HG02970 (cell line): ENCODE measurements around the gene SEC16B.
A peak's percentile ranks its signal among the peaks of the same experiment; 100 is the strongest.

Source experiments
- ATAC-seq: cut with Tn5 transposase; IDR thresholded peaks from one replicate; pipeline ENCODE4 v1.9.1; 2021; ENCODE audit warnings: mild to moderate bottlenecking, moderate library complexity, moderate number of reproducible peaks; ENCODE audit not compliant: unreplicated experiment, low FRiP score

Gene SEC16B

DNA sequence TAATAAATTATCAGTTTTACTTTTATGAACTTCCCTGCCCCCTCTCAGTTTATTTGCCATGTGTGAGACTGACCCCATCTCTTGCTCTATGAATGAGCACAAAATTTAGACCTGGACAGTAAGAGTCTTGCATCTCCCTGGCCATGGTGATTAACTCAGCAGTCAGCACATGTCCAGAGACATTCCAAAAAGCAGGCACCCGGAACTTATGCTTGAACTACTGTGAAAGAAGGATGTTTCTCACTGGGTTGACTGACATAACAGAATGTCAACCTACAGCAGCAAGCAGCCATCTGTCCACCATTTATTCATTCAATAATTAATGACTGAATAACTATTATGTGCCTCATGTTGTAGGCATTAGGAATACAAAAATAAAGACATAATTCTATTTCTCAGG is 11.3 kb upstream of the SEC16B start:
- ATAC-seq: no peak

- no peak for ATAC-seq
Observed at GRCh38 chr1:177979272-177979671, 9.4 kb upstream of the SEC16B start.

DNA sequence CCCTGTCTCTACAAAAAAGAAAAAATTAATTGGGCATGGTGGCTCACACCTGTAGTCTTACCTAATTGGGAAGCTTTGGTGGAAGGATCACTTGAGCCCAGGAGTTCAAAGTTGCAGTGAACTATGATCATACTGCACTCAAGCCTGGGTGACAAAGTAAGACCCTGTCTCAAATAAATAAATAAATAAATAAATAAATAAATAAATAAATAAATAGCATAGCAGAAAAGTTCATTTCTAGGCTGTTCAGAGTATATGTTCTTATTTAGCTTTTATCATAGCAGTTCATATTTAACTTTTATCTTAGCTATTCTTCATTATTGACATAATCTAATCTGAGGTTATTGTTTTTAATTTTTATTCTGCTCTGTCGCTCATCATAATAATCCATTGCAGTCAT is 8.7 kb upstream of the SEC16B start:
- no peak for ATAC-seq

- ATAC-seq: no peak
Observed at GRCh38 chr1:177977141-177977540, 7.3 kb upstream of the SEC16B start.

DNA sequence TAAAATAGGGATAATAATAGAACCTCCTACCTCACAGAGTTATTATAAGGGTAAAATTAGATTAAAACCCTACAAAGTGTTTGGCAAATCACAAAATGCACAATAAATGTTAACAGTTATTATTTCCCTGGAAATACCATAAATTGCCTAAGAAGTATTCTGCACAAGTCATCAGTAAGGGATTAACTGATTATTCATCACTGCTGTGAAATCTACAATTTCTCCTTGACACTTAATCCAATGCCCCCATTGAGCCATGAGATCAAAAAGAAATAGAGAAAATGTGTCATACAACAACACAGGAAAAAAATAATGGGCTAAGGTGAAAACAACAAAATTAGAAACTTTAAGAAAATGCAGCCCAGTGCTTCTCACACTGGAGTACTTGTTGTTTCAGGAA is 6.7 kb upstream of the SEC16B start:
- ATAC-seq: no peak

GRCh38 chr1:177975588-177976495 is 6.0 kb upstream of the SEC16B start:
- no peak for ATAC-seq

GRCh38 chr1:177973585-177973984 is 3.7 kb upstream of the SEC16B start:
- no peak for ATAC-seq

DNA sequence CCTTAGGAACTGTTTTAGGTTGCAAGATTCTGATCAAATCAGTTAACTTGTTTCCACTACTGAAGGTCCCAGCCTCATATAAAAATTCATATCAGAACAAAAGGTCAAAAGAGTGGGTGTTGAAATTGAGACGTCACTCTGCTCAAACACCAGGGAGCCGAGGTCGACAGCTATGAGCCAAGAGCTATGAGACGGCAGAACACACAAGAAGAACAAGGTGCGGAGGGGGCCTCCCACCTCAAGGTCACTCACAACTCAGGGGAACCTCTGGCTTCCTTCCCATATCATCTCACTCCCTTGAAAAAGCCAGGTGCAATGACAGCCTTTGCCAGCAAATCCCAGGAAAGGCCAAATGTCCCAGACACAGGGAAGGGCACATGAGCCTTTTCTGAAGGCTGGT is 749 bp downstream of the SEC16B start:
- ATAC-seq: no peak

DNA sequence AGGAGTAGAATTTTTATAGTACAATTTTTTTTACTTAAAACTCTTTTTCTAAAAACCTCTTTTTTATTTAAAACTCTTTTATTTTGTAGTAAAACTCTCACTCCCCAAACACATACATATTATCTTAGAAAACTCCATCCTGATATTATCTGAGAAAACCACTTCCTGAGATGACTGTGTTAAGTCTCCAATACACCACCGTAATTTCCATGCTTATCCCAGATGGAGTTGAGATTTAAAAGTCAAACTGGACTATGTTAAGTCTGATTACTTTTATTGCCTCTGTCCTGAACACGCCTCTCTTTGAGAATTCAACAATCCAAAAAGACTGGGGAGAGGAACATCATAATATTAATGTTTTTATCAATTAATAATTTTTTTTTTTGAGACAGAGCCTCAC is 3.7 kb downstream of the SEC16B start:
- ATAC-seq: no peak

DNA sequence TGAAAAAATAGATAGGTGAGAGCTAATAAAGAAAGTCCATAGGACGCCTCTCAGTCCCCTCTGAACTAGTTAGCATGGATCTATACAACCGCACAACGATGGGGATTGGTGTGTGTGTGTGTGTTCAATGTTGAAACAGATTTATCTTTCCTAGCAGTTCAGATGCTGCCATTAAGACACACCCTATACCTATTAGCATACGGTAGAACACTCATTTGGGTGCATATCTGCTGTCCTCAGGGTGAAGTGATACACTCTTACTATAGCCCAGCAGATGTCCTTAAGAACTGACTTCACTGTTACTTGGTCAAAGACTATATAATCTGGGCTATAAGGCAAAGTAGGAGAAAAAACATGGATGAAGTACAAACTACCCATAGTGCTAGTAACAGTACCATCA is 4.6 kb downstream of the SEC16B start:
- ATAC-seq: no peak

GRCh38 chr1:177964336-177964735 is 5.5 kb downstream of the SEC16B start:
- no peak for ATAC-seq

- ATAC-seq: no peak
Observed at GRCh38 chr1:177960939-177961622, 8.8 kb downstream of the SEC16B start.

DNA sequence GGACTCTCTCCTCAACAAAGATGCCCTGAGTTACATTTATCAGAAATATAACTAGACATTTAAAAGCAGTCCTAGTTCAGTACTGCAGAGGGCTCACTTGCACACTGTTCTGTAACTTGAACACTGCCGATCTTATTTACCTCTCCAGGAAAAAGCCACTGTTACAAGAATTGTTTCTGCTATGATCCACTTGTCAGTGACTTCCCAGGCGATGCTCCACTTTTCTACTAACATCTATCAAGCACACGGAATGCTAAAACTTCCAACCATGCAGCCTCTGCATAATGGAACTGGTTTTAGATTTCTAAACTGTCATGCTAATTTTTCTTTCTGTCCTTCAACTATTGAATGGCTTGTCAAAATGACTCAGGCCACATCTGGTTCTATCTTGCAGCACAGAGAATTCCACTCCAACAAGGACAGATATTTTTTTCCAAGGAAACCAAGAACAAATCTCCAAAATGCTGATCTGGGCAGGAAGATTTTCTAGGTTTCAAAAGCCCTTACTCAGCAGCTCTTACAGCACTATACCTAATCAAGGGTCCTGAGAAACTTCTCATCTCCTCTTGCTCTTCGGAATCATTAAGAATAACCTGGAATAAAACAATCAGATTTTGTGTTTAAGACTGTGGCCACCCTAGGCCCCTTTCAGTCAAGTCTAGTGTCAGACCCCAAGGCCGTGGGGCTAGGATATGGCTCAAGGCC is 9.9 kb downstream of the SEC16B start:
- no peak for ATAC-seq

- no peak for ATAC-seq
Observed at GRCh38 chr1:177958092-177958491, 11.8 kb downstream of the SEC16B start.

DNA sequence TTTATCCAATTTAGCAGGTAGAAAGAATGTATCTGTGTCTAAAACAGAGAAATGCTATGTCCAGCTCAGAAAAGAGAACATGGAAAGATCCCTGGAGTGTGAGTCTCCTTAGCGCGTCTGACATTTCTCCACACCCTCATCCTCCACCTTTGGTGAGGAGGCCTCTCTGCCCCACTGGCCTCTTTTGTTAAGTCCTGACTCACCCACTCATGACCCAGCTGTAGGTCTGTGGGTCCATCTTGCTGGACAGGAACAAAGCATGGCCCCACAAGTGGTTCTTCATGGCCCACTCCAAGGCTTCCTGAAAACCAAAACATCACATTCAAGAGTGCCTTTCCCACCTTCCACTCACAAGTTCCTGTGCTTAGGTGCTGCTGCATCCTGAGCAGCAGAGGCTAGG is 15.8 kb downstream of the SEC16B start:
- ATAC-seq: no peak

DNA sequence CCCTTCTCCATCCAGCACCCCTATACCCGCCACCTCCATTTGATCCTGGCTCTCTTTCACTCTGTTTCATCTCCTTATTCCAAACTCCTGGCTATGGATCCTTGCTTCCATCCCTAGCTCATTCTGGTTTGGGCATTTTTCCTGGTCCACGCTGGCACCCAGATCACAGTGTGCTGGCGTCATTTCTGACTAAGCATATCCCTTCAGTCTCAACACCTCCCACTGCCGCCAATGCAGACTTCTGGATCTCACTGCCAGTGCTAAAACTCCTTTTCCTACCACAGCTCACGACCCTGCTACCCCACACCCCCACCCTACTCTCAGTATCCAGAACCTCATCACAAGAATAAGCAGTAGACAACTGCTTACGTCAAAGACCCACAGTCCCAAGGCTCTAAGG is 16.3 kb downstream of the SEC16B start:
- no peak for ATAC-seq

- ATAC-seq: no peak
Observed at GRCh38 chr1:177952691-177953090, 17.2 kb downstream of the SEC16B start.

GRCh38 chr1:177952249-177952648 is 17.6 kb downstream of the SEC16B start:
- no peak for ATAC-seq

GRCh38 chr1:177950506-177950905 is 19.4 kb downstream of the SEC16B start:
- ATAC-seq: no peak

- ATAC-seq: peak; percentile 71
Observed at GRCh38 chr1:177948336-177948972, 21.4 kb downstream of the SEC16B start.

DNA sequence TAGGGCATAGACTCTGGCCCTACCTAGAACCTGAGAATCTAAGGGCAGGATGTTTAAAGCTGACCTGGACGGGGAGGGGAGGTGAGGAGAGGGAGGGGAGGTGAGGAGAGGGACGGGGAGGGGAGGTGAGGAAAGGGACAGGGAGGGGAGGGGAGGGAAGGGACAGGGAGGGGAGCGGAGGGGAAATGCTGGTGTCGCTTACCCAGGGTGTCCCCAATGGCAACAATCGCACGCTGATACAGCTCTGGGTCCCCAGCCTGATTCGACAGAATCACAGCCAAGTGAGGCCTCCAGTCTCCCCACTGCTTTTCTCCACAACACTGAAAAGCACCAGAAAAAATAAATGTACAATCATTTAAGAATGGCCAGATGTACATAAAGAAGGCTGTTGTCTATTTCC is 22.2 kb downstream of the SEC16B start:
- ATAC-seq: no peak
